Measurements from ENCODE around the gene GP9. TPM values are rescaled to one million over a fixed set of nuclear protein-coding genes. Genes with fewer than 3 reads are reported as not detected.

GP9 gene
- total and polyA plus RNA-seq, 2 donors (not counting 1 experiment from before 2014, with no cell fraction given) = not detected

GRCh38 chr3:129046732-129047552 lies 13.6 kb upstream of the GP9 start:
- no peaks in the 10 kb centered on the region for H3K4me1 ChIP-seq (ENCODE audit: control insufficient read depth, extremely low read depth, insufficient read depth, low read length)
- no peaks in the 10 kb centered on the region for H3K79me2 ChIP-seq (ENCODE audit: control insufficient read depth, insufficient read depth, low read length)
- no peak overlapping the region for H3K4me3 ChIP-seq (replicated peaks in 1 of 4; ENCODE audit: control extremely low read depth in 1 of 4, insufficient read depth in 1 of 4, low read depth in 3 of 4, low read length in 4 of 4)
- H3K27me3 ChIP-seq (ENCODE audit: control insufficient read depth, insufficient read depth, low read length) = peaks cover 3% of the 10 kb centered on the region
- no peaks in the 10 kb centered on the region for H3K9me3 ChIP-seq (ENCODE audit: control insufficient read depth, insufficient read depth, low read depth, low read length)
- no peak overlapping the region for H3K9ac ChIP-seq (ENCODE audit: insufficient read depth, low read length)
- no peak for TF ChIP-seq CTCF (conservative IDR thresholded peaks at IDR 0.05 in 1 of 2, IDR thresholded peaks at IDR 0.05 in 1 of 2; ENCODE audit: low read depth in 1 of 2, low read length in 2 of 2)
- no peak for TF ChIP-seq EZH2 (IDR thresholded peaks at IDR 0.05; ENCODE audit: low read length, missing control alignments)
- no peaks in the 10 kb centered on the region for H4K20me1 ChIP-seq (ENCODE audit: control insufficient read depth, extremely low read depth, insufficient read depth, low read length)
- H3K27ac ChIP-seq (ENCODE audit: insufficient read depth, low read length) = no peak overlapping the region
- DNase-seq (ENCODE audit: low read depth in 2 of 2) = no peak
- no peak overlapping the region for H3K4me2 ChIP-seq (ENCODE audit: extremely low read depth, insufficient read depth, low read length)
- no peaks in the 10 kb centered on the region for H3K36me3 ChIP-seq (ENCODE audit: control insufficient read depth, insufficient read depth, low read length)
- no peak overlapping the region for H2AFZ ChIP-seq (ENCODE audit: low read length)

- no peak for DNase-seq (ENCODE audit: low read depth in 2 of 2)
- Histone ChIP-seq H3K4me2 (ENCODE audit: extremely low read depth, insufficient read depth, low read length) (no peak overlapping the region), H3K27ac (ENCODE audit: insufficient read depth, low read length) (no peak overlapping the region), H3K9ac (ENCODE audit: insufficient read depth, low read length) (no peak overlapping the region), H3K79me2 (ENCODE audit: control insufficient read depth, insufficient read depth, low read length) (no peaks in the 10 kb centered on the region), H3K4me3 (replicated peaks in 1 of 4; ENCODE audit: control extremely low read depth in 1 of 4, insufficient read depth in 1 of 4, low read depth in 3 of 4, low read length in 4 of 4) (no peak overlapping the region), H3K27me3 (ENCODE audit: control insufficient read depth, insufficient read depth, low read length) (no peaks in the 10 kb centered on the region), H3K4me1 (ENCODE audit: control insufficient read depth, extremely low read depth, insufficient read depth, low read length) (no peaks in the 10 kb centered on the region), H4K20me1 (ENCODE audit: control insufficient read depth, extremely low read depth, insufficient read depth, low read length) (no peaks in the 10 kb centered on the region), H3K36me3 (ENCODE audit: control insufficient read depth, insufficient read depth, low read length) (no peaks in the 10 kb centered on the region), H2AFZ (ENCODE audit: low read length) (no peak overlapping the region), H3K9me3 (ENCODE audit: control insufficient read depth, insufficient read depth, low read depth, low read length) (no peaks in the 10 kb centered on the region)
- TF ChIP-seq EZH2 (IDR thresholded peaks at IDR 0.05; ENCODE audit: low read length, missing control alignments) = no peak
- no peak for TF ChIP-seq CTCF (conservative IDR thresholded peaks at IDR 0.05 in 1 of 2, IDR thresholded peaks at IDR 0.05 in 1 of 2; ENCODE audit: low read depth in 1 of 2, low read length in 2 of 2)
Observed at GRCh38 chr3:129047553-129047839, 13.1 kb upstream of the GP9 start.

- Histone ChIP-seq H3K4me2 (ENCODE audit: extremely low read depth, insufficient read depth, low read length) (no peak overlapping the region), H3K36me3 (ENCODE audit: control insufficient read depth, insufficient read depth, low read length) (no peaks in the 10 kb centered on the region), H3K4me1 (ENCODE audit: control insufficient read depth, extremely low read depth, insufficient read depth, low read length) (no peaks in the 10 kb centered on the region), H3K9me3 (ENCODE audit: control insufficient read depth, insufficient read depth, low read depth, low read length) (no peaks in the 10 kb centered on the region), H3K27ac (ENCODE audit: insufficient read depth, low read length) (no peak overlapping the region), H4K20me1 (ENCODE audit: control insufficient read depth, extremely low read depth, insufficient read depth, low read length) (no peaks in the 10 kb centered on the region), H3K27me3 (ENCODE audit: control insufficient read depth, insufficient read depth, low read length) (no peaks in the 10 kb centered on the region), H2AFZ (ENCODE audit: low read length) (no peak overlapping the region), H3K9ac (ENCODE audit: insufficient read depth, low read length) (no peak overlapping the region), H3K79me2 (ENCODE audit: control insufficient read depth, insufficient read depth, low read length) (no peaks in the 10 kb centered on the region), H3K4me3 (replicated peaks in 1 of 4; ENCODE audit: control extremely low read depth in 1 of 4, insufficient read depth in 1 of 4, low read depth in 3 of 4, low read length in 4 of 4) (no peak overlapping the region)
- DNase-seq (ENCODE audit: low read depth in 2 of 2) = no peak
- TF ChIP-seq CTCF (conservative IDR thresholded peaks at IDR 0.05 in 1 of 2, IDR thresholded peaks at IDR 0.05 in 1 of 2; ENCODE audit: low read depth in 1 of 2, low read length in 2 of 2) = no peak
- no peak for TF ChIP-seq EZH2 (IDR thresholded peaks at IDR 0.05; ENCODE audit: low read length, missing control alignments)
Observed at GRCh38 chr3:129050556-129051295, 9.9 kb upstream of the GP9 start.

Data from fibroblast of lung (primary cell).